Right ventricle myocardium superior (tissue), 1 donor: ENCODE data around the gene PIGN. TPM values are rescaled to one million over a fixed set of nuclear protein-coding genes. Genes with fewer than 3 reads are reported as not detected.
A peak's percentile ranks its signal among the peaks of the same experiment; 100 is the strongest.

Experiments used
- ATAC-seq: fragments of 200-7000 bp; cut with Tn5 transposase; one replicate; pipeline ENCODE4 v1.9.1; 2020; ENCODE audit warnings: mild to moderate bottlenecking; ENCODE audit not compliant: poor library complexity
- DNase-seq: peaks from one replicate; pipeline ENCODE4 v3.0.0-alpha.2; 2020
- intact Hi-C: fragments of 100-400 bp; cut with DNase I; formaldehyde crosslinking; loops from one replicate; pipeline ENCODE4 v1.11.2; 2022
- total RNA-seq: library from RNA; stranded (reverse); fragmentation: NEBNext Ultra II Directional; extraction: Animal tissue kit (Norgen Biotek cat#: 25700); gene quantifications from one replicate; pipeline ENCODE4 v1.2.1, GENCODE V29; 2021
- donor health status: DM: no; HTN: yes; CAD: no; lungs with severe emphysema.

Gene PIGN
- total RNA-seq, 1 donor from 2014 or later = 14.6 TPM

DNA sequence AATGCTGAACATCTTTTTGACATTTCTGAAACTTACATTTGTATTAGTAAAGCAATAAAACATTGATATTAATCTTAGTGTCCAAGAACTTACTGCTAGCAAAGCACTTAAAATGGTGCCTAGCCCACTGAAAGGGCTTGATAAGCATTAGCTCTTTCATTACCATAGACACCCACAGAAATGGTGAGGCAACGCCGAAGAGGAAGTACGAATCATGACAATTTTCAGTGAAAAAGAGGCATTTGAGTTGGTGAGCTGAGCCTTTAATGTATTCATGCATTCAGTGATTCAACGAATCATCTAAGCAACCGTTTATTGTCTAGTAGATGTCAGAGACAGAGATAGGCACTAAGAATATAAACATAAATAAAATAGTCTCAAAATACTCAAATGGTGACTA is 101.1 kb downstream of the PIGN start:
- DNase-seq (no peak), ATAC-seq (no peak)
- intact Hi-C loops = no loop called here

DNA sequence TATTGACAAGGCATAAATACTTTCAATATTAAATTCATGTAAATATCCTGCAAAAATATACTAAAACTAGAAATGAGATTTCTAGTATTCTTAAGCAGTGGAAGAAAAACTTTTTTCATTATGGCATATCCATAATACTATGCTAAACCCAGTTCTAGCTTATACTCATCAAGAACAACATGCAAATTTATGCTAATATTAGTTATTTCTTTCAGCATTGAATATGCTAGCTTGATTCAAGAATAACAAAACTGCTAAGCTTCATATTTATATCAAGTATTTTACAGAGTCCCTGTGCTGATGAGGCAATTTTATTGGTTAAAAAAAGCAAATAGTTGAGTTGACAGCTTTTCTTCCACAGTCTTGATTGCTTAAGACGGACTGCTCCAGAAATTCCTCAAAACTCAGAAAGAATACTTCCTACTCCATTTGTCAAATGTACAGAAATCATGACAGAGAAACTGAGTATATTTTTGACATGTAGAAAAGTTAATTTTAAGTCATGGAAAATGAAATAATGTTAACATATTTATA is 105.0 kb downstream of the PIGN start:
- intact Hi-C loops = no loop called here
- DNase-seq (no peak), ATAC-seq (no peak)

GRCh38 chr18:62081248-62081647 is 105.6 kb downstream of the PIGN start:
- ATAC-seq = no peak
- no peak for DNase-seq
- intact Hi-C loops = no loop called here

DNA sequence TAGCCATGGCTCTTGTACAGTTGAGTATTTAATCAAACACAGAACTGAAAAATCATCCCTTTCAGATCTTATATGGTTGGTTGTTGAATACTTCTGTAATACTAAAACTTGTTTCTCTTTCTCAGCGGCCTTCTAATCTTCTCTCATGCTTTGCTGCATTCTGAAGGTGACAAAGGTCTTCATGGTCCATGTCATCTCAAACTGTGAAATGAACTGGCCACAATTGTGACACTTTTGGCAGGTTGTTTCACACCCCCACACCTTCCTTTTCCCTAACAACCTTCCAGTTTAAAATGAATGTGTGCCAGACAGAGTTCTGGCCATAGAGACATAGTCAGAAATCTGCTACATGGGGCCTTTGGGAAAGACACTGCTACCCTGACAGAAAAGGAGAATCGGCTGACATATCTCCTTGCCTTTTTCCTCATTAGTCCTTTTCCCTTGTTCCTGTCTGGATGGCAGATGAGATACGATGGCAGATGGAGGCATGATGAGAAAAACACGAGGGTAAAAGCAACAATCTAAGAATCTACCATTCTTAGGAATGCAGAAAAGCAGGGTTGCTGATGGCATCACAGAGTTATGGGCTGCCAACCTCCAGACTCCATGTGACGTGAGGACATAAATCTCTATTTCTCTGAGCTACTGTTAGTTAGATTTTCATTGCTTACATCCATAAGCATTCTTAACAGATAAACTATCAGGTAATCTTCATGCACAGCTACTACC is 106.5 kb downstream of the PIGN start:
- intact Hi-C loops = no loop called here
- DNase-seq (no peak), ATAC-seq (no peak)

DNA sequence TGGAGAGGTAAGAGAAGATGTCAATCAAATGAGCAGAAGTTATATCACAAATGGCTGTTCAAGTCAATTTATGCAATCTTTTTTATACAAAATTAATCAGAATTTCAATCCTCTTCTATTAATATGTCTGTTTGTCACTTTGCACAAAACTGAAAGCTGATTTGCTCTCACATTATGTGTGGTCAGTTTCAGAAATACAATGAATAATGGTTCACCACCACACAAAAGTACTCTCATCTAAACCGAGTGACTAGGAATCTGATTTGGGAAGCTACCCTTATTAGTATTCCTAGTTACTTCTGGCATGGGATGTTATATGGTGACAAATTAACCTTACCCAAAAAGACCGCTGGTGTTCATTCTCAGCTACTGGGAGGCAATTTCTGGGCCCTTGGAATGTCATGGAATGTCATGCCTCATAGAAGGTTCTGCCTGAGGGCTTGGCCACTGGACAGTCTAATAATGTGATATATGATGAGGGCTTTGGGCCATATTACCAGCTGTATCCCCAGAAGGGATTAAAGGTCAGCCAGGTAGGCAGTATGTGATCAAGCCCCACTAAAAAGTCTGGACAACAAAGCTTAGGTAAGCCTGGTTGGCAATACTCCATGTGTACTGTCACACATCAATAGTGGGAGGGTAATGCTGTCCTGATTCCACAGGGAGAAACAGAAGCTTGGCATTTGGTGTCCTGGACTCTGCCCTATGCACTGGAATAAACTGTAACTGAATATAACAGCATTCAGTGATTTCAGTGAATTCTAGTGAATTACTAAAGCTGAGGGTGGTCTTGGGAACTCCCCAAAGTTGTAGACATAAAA is 113.2 kb downstream of the PIGN start:
- intact Hi-C loops = no loop called here
- ATAC-seq = no peak
- DNase-seq = no peak

- no peak for ATAC-seq
- no peak for DNase-seq
- intact Hi-C loops = no loop called here
Measured at GRCh38 chr18:62072370-62072769, 114.5 kb downstream of the PIGN start.

DNA sequence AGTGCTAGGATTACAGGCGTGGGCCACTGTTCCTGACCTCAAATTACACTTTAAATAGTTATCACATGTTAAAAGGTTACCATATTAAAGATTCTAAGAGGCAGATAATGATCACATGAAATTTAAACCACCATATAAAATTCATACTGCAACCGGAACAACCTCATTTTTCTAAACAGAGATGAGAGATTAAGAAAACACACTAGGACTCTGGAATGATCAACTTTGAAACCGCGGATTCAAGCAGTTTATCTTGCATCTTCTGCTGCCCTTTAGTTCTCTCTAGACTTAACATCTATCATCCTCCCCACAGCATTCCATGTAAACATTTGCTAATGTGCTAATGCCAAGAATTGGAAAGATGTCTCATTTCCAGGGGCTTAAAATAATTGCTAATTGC is 115.8 kb downstream of the PIGN start:
- DNase-seq = no peak
- no peak for ATAC-seq
- intact Hi-C loops = no loop called here

DNA sequence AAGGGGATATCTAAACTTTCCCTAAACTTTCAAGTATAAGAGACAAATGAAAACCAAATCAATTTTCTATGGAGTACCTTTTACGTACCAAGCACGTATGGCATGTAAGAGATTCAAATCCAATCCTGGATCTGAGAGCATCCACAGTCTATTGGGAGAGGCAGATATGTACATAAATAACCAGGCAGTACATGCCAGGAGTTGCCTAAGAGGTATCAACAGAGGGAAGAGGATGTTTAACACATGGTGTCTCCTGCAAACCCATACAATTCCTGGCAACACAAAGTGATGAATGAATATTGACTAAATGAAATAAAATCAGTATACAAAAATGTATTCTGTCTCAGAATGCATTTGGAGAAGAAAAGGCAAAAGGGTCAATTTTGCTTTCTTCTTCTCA is 116.6 kb downstream of the PIGN start:
- intact Hi-C loops = no loop called here
- DNase-seq = no peak
- no peak for ATAC-seq

- intact Hi-C loops = no loop called here
- DNase-seq = no peak
- ATAC-seq = no peak
Measured at GRCh38 chr18:62069556-62069955, 117.3 kb downstream of the PIGN start.

GRCh38 chr18:62066102-62066818 is 120.6 kb downstream of the PIGN start:
- no peak for DNase-seq
- intact Hi-C loops = no loop called here
- no peak for ATAC-seq

DNA sequence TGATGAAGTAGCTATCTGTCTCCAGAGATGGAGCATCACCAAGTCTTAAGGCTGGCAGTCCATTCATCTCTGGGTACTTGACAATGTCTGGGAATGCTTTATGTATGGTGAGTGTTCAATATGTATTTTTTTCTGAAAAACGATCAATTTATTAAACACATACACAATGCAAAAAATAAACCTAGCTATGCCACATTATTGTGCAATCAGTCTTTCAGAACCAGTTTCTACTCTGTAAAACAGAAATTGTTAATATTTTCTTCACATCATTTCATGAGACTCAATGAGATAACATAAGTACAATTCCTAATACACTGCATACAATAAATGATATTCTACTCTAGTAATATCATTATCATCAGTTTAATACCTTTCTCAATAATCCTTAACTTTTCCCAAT is 122.5 kb downstream of the PIGN start:
- no peak for ATAC-seq
- no peak for DNase-seq
- intact Hi-C loops = no loop called here

- DNase-seq = no peak
- intact Hi-C loops = no loop called here
- ATAC-seq = no peak
Measured at GRCh38 chr18:62061821-62062478, 124.9 kb downstream of the PIGN start.

DNA sequence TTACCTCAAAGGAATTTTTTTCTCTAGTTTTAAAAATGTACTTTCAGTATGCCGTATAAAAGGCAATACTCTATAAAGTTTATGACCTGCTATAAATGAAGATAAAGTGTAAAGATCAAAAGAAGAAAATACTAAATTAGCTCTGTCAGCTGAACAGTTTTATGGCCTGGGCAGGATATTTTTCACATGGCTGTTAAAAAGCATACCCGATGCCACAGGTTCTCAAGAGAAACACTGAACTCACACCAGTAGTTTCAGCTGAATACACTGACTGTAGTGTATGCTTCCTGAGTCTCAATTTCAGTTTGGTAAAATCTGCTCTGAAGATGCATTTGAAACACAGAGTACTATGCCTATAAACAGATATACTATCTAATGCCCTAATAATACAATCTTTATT is 126.0 kb downstream of the PIGN start:
- no peak for ATAC-seq
- intact Hi-C loops = no loop called here
- DNase-seq = no peak

GRCh38 chr18:62054929-62055498 is 131.8 kb downstream of the PIGN start:
- ATAC-seq = no peak
- intact Hi-C loops = no loop called here
- no peak for DNase-seq

DNA sequence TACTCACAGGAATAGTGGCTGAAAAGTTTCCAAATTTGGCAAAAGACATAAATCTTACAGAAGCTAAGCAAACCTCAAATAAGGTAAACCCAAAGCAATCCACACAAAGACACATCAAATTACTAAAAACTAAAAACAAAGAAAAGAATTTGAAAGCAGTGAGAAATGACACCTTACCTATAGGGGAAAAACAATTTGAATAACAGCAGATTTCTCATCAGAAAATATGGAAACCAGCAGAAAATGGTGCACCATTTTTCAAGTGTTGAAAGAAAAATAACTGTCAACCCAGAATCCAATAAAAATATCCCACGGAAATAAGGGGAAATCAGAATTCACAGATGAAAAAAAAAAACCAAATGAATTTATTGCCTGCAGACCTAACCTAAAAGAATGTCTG is 138.6 kb downstream of the PIGN start:
- intact Hi-C loops = no loop called here
- no peak for ATAC-seq
- DNase-seq = no peak

DNA sequence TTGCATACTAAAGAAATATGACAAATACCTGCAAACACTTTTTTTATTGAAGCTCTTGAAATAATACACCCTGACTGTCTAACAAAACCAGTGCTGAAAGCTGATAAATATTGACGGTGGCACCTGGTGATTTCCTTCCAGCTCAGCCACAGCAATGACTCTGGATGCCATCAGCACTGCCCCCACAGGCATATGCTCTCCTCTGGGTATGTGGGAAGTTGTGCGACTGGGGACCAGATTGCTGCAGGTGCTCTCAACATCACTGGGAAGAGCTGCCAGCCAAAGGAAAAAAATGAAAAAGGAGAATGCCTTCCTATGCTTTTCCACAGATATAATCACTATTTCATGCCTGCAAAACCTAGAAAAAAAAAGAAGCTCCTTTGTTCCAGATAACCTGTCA is 141.5 kb downstream of the PIGN start:
- no peak for ATAC-seq
- no peak for DNase-seq
- intact Hi-C loops = no loop called here

DNA sequence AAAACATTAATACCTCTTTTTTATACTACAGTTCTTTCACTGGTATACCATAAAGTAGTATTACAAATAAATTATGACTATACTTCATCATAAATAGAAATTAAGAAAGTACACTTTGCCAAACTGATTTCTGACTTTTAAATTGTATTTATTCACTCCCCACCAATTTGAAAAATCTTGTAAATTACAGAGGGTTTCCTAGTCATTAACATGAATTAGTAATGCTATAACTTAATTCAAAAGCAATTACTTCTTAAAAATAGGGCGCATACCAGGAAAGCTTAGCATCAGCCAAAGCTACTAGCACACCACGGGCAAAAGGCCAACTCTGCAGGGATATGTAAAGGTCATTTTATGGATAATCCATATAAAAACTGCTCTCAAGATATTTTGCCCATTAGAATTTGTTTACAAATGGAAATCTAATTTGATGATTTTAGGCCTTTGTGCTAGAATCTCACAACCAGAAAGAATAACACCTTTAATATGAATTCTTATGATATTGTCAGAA is 142.3 kb downstream of the PIGN start:
- no peak for ATAC-seq
- no peak for DNase-seq
- intact Hi-C loops = no loop called here

- intact Hi-C loops = no loop called here
- no peak for DNase-seq
- peak; percentile 72 for ATAC-seq
Measured at GRCh38 chr18:62037989-62038778, 148.7 kb downstream of the PIGN start.
